ENCODE measurements around the gene SP2.

DNA sequence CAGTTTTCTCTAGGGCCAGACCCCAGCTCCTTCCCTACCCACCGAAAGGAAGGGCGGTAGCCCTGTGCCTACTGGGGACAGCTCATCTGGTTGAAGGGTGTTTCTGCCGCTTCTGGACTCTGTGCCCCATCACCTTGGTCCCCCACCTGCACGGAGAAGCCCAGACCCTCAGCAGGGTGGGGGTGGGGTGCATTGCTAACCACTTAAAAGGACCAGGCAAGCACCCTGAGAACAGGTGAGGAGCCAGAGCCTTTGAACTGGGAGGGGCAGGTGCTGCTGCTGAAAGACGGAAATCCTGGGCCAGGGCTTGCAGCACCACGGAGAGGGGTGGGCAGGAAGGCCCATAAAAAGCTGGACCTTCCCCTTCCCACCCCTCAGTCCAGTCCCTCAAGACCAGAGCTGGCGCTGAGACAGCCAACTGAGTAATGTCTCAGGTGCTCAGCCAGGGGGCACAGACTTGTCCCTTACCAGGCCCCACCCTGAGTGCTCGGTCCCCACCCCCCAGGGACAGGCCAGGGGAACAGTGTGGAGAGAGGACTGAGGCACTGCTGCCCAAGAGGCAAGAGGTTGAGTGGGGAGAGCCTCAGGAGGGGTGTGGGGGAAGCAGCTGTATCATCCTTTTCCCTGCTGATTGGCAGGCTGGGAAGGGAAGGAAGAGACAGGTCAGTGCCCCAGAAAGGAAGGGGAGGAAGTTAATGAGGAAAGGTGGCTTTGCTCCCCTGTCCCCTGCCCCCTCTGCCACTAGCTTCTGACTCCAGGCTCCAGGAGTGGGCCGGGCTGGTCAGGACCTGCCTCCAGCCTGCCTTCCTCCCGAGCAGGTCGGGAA lies 10.9 kb upstream of the SP2 start:
- TF ChIP-seq, protein P1, sequence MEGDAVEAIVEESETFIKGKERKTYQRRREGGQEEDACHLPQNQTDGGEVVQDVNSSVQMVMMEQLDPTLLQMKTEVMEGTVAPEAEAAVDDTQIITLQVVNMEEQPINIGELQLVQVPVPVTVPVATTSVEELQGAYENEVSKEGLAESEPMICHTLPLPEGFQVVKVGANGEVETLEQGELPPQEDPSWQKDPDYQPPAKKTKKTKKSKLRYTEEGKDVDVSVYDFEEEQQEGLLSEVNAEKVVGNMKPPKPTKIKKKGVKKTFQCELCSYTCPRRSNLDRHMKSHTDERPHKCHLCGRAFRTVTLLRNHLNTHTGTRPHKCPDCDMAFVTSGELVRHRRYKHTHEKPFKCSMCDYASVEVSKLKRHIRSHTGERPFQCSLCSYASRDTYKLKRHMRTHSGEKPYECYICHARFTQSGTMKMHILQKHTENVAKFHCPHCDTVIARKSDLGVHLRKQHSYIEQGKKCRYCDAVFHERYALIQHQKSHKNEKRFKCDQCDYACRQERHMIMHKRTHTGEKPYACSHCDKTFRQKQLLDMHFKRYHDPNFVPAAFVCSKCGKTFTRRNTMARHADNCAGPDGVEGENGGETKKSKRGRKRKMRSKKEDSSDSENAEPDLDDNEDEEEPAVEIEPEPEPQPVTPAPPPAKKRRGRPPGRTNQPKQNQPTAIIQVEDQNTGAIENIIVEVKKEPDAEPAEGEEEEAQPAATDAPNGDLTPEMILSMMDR (IDR thresholded peaks at IDR 0.05): peak in 3 of 6 experiments; percentile 19 to 30 (median 22)
- TF ChIP-seq POLR2A (IDR thresholded peaks at IDR 0.05): peak; percentile 33 to 55
